CD4-positive, alpha-beta T cell (primary cell): ENCODE data around the gene PPL. TPM values are rescaled to one million over a fixed set of nuclear protein-coding genes. Genes with fewer than 3 reads are reported as not detected.

Source experiments
- ATAC-seq: fragments of 200-7000 bp; cut with Tn5 transposase; one replicate; pipeline ENCODE4 v1.10.0; 2022; ENCODE audit warnings: mild to moderate bottlenecking; ENCODE audit not compliant: poor library complexity
- CTCF ChIA-PET: fragments of 350-600 bp; sonication (Branson Sonifier 250); formaldehyde crosslinking; loops from one replicate; lab custom pipeline; 2021; ENCODE audit warnings: antibody characterized with exemption, inconsistent platforms; lab: Charles Lee
- POLR2A ChIA-PET: fragments of 350-600 bp; sonication (Branson Sonifier 250); formaldehyde crosslinking; loops from one replicate; lab custom pipeline; 2021; ENCODE audit warnings: antibody characterized with exemption, inconsistent platforms; lab: Charles Lee
- DNase-seq, 14 experiments: peaks; one replicate each; pipeline ENCODE4 v3.0.0-alpha.2; 2013 to 2020; ENCODE audit warnings: mixed read lengths in 2 of 14
- H3K27ac ChIP-seq, 2 donors: one replicate each; pipeline versions ENCODE4 v1.5.1 to v1.7.0; 2013; ENCODE audit warnings: low read length in 2 of 2, low read depth in 1 of 2, mild to moderate bottlenecking in 1 of 2
- H3K27me3 ChIP-seq, 2 experiments: 1 replicate in 1 of 2; 2 replicates in 1 of 2; pipeline versions ENCODE4 v1.6.1 to v1.7.0; 2013; ENCODE audit warnings: low read length in 2 of 2, control low read depth in 1 of 2, mild to moderate bottlenecking in 1 of 2, moderate library complexity in 1 of 2; ENCODE audit not compliant: insufficient read depth in 2 of 2, control insufficient read depth in 1 of 2
- H3K36me3 ChIP-seq: one replicate; pipeline ENCODE4 v1.6.1; 2013; ENCODE audit warnings: low read length, control low read depth; ENCODE audit not compliant: insufficient read depth
- H3K4me1 ChIP-seq: one replicate; pipeline ENCODE4 v1.6.1; 2013; ENCODE audit warnings: low read length, control low read depth; ENCODE audit not compliant: insufficient read depth
- H3K4me3 ChIP-seq: one replicate; pipeline ENCODE4 v1.5.1; 2013; ENCODE audit warnings: mild to moderate bottlenecking, low read length, moderate library complexity
- H3K9me3 ChIP-seq, 2 experiments: 1 replicate in 1 of 2; 2 replicates in 1 of 2; pipeline versions ENCODE4 v1.6.1 to v1.7.0; 2013; ENCODE audit warnings: low read length in 2 of 2, mild to moderate bottlenecking in 2 of 2, control low read depth in 1 of 2, moderate library complexity in 1 of 2; ENCODE audit not compliant: control insufficient read depth in 1 of 2, insufficient read depth in 1 of 2
- H3K27ac Mint-ChIP-seq: one replicate; pipeline ENCODE4 v1.8.0; 2020; ENCODE audit warnings: mixed read lengths
- H3K27me3 Mint-ChIP-seq: one replicate; pipeline ENCODE4 v1.8.0; 2021; ENCODE audit warnings: mixed read lengths
- H3K36me3 Mint-ChIP-seq: one replicate; pipeline ENCODE4 v1.8.0; 2021; ENCODE audit warnings: low read depth, mixed read lengths
- H3K4me1 Mint-ChIP-seq: one replicate; pipeline ENCODE4 v1.8.0; 2021; ENCODE audit warnings: low read depth, mixed read lengths
- H3K4me3 Mint-ChIP-seq: one replicate; pipeline ENCODE4 v1.8.0; 2020; ENCODE audit warnings: mild to moderate bottlenecking, mixed read lengths
- H3K9me3 Mint-ChIP-seq: one replicate; pipeline ENCODE4 v1.8.0; 2020; ENCODE audit warnings: mixed read lengths
- intact Hi-C, 2 experiments: fragments of 100-400 bp; cut with DNase I in 1 of 2; cut with micrococcal nuclease in 1 of 2; formaldehyde crosslinking; loops; one replicate each; pipeline versions ENCODE4 v1.15.1 to v1.9.0; 2023 to 2025; cut with DNase I, micrococcal nuclease
- total RNA-seq, 174 experiments: library from RNA in 2 of 174; stranded (reverse) in 2 of 174; gene quantifications; one replicate each; pipeline ENCODE4 v1.2.3 and lab custom pipeline; 2021 to 2026
- TF ChIP-seq, protein P1 (sequence below): fragments of 200-600 bp; IDR thresholded peaks from one replicate; pipeline ENCODE4 v1.8.0; 2022; ENCODE audit warnings: antibody characterized with exemption, mild to moderate bottlenecking

PPL gene
- total RNA-seq, 2 experiments from 2014 or later: not detected

- Histone ChIP-seq H3K9me3 (peaks cover 0 to 4% of the 10 kb centered on the region in 2 experiments), H3K36me3 (peaks cover 78% of the 10 kb centered on the region), H3K27me3 (no peaks in the 10 kb centered on the region), H3K4me1 (no peaks in the 10 kb centered on the region), H3K4me3 (no peak overlapping the region), H3K27ac (no peak overlapping the region)
- H3K36me3 Mint-ChIP-seq: peaks cover 85% of the 10 kb centered on the region
- TF ChIP-seq, protein P1, sequence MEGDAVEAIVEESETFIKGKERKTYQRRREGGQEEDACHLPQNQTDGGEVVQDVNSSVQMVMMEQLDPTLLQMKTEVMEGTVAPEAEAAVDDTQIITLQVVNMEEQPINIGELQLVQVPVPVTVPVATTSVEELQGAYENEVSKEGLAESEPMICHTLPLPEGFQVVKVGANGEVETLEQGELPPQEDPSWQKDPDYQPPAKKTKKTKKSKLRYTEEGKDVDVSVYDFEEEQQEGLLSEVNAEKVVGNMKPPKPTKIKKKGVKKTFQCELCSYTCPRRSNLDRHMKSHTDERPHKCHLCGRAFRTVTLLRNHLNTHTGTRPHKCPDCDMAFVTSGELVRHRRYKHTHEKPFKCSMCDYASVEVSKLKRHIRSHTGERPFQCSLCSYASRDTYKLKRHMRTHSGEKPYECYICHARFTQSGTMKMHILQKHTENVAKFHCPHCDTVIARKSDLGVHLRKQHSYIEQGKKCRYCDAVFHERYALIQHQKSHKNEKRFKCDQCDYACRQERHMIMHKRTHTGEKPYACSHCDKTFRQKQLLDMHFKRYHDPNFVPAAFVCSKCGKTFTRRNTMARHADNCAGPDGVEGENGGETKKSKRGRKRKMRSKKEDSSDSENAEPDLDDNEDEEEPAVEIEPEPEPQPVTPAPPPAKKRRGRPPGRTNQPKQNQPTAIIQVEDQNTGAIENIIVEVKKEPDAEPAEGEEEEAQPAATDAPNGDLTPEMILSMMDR: no peak
- ChIA-PET CTCF (no interaction called here), POLR2A (no interaction called here)
- DNase-seq: no peak
- H3K9me3 Mint-ChIP-seq: no peaks in the 10 kb centered on the region
- no peaks in the 10 kb centered on the region for H3K4me1 Mint-ChIP-seq
- intact Hi-C loops: no loop called here
- H3K27ac Mint-ChIP-seq: no peak overlapping the region
- H3K27me3 Mint-ChIP-seq: no peaks in the 10 kb centered on the region
- ATAC-seq: no peak
- H3K4me3 Mint-ChIP-seq: no peak overlapping the region
Observed at GRCh38 chr16:4882633-4883285, 54.2 kb downstream of the PPL start.

DNA sequence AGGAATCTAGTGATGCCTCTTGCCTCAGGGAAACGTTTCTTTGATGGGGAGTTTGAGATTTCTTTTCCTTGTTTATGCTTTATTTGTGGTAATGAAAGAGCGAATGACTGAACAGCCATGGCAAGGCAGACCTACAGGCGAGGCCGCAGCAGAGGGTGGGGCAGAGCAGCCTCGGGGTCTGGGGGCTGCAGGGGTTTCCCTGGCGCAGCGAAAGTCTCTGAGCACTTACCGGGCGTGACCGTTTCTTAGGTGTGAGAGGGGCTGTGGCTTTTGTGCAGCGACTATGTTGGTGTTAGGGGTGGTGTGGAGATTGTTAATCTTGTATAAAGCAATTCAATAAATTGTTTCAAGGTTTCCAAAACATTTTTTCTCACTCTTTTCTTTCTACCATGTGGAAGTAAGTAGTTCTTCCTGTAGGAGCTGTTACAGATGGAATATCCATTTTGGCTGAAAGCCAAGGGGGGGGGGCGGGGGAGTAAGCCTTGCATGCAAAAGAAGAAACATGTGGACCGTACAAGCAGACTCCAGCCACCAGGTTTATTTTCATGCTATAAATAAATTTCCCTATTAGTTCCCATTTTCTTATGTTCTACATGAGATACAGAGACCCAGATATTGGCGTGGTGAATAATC lies 54.8 kb downstream of the PPL start:
- CTCF ChIA-PET: no interaction called here
- Histone ChIP-seq H3K27ac (no peak overlapping the region), H3K27me3 (no peaks in the 10 kb centered on the region), H3K4me1 (no peaks in the 10 kb centered on the region), H3K4me3 (no peak overlapping the region), H3K9me3 (peaks cover 0 to 4% of the 10 kb centered on the region in 2 experiments), H3K36me3 (peaks cover 84% of the 10 kb centered on the region)
- no peaks in the 10 kb centered on the region for H3K9me3 Mint-ChIP-seq
- H3K36me3 Mint-ChIP-seq: peaks cover 91% of the 10 kb centered on the region
- POLR2A ChIA-PET: no interaction called here
- ATAC-seq: no peak
- H3K27ac Mint-ChIP-seq: no peak overlapping the region
- no peaks in the 10 kb centered on the region for H3K4me1 Mint-ChIP-seq
- H3K27me3 Mint-ChIP-seq: no peaks in the 10 kb centered on the region
- TF ChIP-seq, protein P1: no peak
- no peak overlapping the region for H3K4me3 Mint-ChIP-seq
- intact Hi-C loops: no loop called here
- DNase-seq: no peak

DNA sequence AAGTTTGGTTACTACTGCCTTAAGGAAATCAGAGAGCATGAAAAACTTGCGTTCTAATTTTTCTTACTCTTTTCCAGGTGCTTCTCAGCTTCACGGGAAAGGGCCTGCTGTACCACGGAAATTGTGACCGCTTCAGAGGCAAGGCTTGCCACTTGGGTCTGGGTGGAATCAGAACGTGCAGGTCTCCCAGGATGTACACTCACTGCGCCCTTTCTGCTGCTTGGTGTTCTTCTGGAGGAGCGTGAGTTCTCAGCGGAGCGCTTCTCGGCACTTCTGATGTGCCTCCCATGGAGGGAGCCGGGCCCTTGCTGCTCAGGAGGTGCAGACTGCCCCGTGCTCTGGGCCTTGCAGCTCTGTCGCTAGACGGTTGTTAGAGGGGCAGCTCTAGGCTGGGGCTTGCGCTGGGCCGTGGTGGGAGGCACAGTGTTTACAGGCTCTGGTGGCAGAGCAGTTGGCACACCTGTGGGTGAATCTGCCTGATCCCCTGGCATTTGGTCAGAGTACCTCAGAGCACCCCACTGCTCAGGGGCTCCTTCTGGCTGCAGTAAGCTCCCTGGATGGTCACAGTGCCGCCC lies 56.9 kb downstream of the PPL start:
- Mint-ChIP-seq H3K27ac (no peak overlapping the region), H3K9me3 (no peaks in the 10 kb centered on the region), H3K4me1 (no peaks in the 10 kb centered on the region), H3K36me3 (peaks cover 93% of the 10 kb centered on the region), H3K4me3 (no peak overlapping the region), H3K27me3 (no peaks in the 10 kb centered on the region)
- DNase-seq (no peak), ATAC-seq (no peak)
- Histone ChIP-seq H3K27ac (no peak overlapping the region), H3K4me1 (no peaks in the 10 kb centered on the region), H3K36me3 (peaks cover 90% of the 10 kb centered on the region), H3K27me3 (no peaks in the 10 kb centered on the region), H3K9me3 (peaks cover 0 to 4% of the 10 kb centered on the region in 2 experiments), H3K4me3 (no peak overlapping the region)
- ChIA-PET CTCF (no interaction called here), POLR2A (no interaction called here)
- TF ChIP-seq, protein P1: no peak
- intact Hi-C loops: no loop called here
